HG02840 (cell line): ENCODE data around the gene RRAGC.
A peak's percentile ranks its signal among the peaks of the same experiment; 100 is the strongest.
"Not testable (repeated sequence)": the region's sequence is repeated elsewhere in the genome, so short reads cannot be mapped to it uniquely, and the experiment has no call there.

Experiments
- ATAC-seq: cut with Tn5 transposase; IDR thresholded peaks from one replicate; pipeline ENCODE4 v1.9.1; 2021; ENCODE audit warnings: mild to moderate bottlenecking, moderate library complexity, moderate number of reproducible peaks; ENCODE audit not compliant: unreplicated experiment, low FRiP score

RRAGC gene

DNA sequence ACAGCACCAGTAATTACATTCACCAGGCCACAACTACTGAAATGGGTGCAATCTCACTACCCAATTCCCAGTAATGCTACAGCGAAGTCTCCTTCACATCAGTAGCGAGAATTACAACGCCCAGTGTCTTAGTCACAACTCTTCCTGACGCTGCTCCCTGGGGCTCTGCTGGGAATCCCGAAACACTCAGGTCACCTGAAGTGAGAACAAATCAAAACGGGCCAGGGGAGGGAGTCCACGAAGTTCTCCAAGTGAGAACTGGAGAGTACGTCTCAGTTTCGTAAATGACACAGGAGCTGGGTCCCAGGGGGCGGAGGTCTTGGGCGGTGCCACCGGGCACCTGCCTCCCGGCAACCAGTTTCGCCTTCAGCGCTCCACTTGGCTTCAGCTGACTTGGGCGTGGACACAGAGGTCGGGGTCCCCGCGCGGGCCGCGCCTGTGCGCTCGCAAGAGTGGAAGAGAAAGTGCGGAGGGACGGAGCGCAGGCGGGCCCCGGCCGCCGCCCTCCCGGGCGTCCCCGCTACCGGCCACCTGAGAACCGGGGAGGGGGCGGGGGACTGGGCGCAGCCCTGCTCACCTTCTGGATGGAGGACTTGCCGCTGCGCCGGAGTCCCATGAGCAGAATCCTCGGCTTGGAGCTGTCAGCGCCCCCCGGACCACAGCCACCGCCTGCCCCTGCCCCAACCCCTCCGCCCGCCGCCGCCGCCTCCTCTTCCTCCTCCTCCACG is 575 bp downstream of the RRAGC start:
- peak; percentile 30 for ATAC-seq

DNA sequence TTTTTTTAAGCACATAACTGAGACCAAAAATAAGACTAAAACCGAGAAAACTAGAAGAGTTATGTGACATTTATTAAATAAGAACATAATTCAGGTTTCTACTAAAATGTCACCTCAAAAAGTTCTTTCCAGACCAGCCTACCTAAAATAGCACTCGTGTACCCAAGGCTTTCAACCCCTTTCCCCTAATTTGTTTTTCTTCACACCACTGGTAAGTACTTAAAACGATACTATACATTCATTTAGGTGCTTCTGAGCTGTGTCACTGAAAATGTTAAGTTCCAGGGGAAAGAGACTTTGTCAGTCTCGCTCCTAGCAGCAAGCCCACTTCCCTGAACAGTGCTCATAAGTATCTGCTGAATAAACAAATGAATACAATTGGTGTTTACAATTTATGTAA is 6.8 kb downstream of the RRAGC start:
- no peak for ATAC-seq

DNA sequence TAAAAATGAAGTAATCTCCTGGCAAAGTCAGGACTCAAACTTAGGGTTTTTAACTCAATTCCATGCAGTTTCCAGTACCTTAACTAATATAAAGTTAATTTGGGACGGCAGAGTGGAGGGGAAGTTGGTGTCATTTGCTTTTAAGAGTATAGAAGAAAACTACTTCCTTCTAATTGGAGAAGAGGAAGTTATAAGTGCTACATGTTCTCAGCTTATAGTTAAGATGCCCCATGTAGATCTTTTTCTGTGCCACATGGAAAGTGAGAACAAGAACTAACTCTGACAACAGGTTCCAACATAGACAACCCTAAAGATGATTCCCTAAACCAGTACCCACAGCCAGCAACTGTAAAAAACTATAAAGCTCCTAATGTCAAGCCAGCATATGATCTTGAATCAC is 11.5 kb downstream of the RRAGC start:
- no peak for ATAC-seq

DNA sequence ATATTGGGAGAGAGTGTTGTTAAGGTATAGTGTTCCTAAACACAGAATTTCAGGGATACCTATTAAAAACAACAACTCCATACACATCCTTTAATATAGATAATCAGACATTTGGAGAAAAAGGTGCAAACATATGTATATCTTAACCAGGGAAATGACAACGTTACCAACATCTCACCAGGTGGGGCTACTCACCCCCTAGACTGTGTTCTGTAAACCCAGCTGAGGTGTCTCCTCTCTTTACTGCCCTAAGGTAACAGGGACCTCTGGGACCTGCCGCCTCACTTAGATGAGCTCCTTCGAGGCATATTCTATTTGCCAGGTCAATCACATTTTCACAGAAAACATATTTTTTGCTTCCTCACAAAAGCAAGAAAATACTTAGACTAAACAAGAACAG is 13.4 kb downstream of the RRAGC start:
- no peak for ATAC-seq

DNA sequence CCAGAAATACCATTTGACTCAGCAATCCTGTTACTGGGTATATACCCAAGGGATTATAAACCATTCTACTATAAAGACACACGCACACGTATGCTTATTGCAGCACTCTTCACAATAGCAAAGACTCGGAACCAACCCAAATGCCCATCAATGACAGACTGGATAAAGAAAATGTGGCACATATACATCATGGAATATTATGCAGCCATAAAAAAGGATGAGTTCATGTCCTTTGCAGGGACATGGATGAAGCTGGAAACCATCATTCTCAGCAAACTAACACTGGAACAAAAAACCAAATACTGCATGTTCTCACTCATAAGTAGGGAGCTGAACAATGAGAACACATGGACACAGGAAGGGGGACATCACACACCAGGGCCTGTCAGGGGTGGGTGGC is 14.5 kb downstream of the RRAGC start:
- not testable (repeated sequence) for ATAC-seq

DNA sequence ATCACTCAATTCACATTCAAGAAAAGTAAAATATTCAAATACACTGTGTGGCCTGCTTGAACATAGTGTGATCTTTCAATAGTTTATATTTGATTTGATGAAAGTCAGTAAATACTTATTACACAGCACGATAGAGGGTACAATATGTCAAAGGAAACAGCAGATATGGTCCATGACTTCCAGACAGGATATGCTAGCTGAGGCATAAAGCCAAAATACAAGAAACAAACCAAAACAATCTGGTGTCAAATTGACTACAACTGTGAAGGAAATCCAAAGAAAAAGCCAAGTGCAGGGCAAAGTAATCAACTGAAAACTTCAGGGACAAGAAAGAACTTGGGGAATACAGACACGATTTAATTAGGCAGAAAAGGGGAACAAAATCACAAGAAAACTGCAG is 19.3 kb downstream of the RRAGC start:
- no peak for ATAC-seq

DNA sequence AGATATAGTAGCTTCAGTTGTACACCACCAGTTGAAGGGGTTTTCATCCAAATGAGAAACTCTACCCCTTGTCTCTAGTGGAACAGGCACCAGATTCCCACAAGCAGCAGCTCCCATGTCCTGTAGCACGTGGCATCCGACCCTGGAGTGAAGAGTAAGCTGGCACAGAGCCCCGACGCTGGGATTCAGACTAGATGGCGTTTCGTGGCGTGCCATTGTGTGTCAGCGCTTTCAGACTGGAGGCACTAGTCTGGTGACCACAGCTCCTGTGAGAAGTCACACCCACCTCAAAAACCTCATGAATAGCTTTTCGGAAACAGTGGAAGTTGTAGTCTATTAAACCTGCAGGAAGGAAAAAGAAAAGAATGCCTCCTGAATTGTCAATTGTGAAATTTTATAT is 20.2 kb downstream of the RRAGC start:
- no peak for ATAC-seq

DNA sequence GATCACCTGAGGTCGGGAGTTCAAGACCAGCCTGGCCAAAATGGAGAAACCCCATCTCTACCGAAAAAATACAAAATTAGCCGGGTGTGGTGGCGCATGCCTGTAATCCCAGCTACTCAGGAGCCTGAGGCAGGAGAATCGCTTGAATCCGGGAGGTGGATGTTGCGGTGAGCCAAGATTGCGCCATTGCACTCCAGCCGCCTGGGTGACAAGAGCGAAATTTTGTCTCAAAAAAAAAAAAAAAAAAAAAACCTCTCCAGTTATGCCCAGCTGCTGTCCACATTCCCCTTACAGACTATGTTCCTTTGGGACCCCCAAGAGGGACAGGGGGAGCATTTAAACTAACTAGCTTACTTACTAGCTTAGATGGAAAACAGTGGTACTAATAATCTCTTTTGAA is 23.3 kb downstream of the RRAGC start:
- not testable (repeated sequence) for ATAC-seq

DNA sequence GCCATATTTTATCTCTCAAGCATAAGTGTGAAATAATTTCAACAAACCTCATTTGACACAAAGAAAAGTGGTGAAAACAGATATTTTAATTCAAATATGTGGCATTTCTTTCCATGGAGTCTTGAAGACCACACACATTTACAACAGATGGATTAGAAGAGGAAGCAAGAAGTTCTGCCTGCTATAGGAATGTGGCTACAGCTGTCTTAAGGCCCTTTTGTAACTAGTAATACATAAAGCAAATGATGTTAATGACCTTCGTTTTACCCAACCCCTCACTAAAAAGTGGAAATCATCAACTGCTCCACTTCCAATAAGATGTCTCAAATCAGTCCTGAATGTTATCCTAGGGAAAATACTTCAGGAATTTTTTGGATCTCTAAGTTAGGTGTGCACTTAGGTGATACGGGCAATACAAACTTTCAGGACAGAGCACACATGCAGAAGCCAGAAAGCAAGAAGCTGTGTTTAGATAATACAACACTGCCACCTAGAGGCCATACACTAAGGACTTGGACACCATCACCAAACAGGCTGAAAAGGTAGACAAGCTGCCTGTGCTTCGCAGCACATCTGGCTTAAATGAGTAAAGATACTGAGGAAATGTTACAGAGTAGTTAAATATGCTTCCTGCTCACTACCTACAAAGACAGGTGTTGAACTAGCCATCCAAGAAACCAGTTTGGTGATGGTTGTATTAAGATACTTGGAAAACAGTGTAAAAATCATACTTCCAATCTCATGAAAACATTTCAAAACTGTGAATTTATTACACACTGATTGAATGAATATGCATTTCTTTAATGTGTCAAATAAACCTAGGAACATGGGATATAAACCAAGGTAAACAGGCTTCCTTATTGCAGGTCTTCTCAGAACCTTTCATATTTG is 24.4 kb downstream of the RRAGC start:
- ATAC-seq = no peak

DNA sequence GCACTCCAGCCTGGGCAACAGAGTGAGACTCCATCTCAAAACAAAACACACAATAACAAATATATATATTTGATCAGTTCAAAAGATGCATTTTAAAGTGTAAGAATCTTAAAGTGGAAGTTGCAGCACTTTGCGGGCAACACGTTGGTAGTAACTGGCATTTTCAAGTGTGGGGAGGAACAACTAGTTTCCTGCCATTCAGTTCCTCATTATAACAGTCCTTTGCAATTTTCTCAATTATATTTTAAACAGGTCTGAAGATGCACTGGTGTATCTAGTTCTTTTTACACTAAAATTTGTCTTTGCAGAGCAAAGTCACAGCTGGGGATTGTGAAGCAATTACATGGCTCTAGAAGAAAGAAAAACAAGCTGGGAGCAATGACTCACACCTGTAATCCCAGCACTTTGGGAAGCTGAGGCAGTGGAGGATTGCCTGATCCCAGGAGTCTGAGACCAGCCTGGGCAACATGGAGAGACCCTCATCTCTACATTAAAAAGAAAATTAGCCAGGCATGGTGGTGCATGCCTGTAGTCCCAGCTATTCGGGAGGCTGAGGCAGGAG is 25.3 kb downstream of the RRAGC start:
- ATAC-seq = no peak

DNA sequence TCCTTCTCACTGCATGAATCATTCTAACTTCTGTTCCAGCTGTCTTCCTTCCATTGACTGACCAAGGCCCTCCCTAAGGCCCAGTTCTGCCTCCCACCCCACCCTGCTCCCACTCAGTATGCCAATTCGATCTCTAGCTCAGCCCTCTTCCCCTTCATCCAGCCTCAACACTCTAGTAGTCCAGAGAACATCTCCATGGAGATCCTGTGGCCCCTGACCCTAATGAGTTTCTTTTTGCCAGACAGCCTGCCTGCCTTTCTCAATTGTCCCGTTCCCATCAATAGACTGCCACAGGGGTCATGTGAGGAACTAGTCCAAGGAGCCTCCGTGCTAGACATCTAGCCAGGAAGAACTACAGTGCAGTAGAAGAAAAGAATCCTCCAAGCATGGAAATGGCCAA is 26.4 kb downstream of the RRAGC start:
- ATAC-seq = no peak

DNA sequence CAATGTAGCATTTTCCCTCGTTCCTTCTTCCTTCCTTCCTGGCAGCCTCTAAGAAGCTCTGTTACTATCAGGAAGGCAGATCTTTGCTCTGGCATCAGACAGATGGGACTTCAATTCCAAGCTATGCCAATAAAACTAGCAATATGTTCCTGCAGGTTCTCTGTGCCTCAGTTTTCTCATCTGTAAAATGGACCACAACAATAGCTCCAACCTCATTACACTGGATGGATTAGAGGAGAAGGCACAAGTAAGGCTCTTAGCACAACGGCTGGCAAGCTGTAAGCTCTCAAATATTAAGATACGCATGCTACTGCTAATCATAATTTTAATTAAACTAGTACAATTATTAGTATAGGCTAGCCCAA is 27.2 kb downstream of the RRAGC start:
- ATAC-seq = no peak

DNA sequence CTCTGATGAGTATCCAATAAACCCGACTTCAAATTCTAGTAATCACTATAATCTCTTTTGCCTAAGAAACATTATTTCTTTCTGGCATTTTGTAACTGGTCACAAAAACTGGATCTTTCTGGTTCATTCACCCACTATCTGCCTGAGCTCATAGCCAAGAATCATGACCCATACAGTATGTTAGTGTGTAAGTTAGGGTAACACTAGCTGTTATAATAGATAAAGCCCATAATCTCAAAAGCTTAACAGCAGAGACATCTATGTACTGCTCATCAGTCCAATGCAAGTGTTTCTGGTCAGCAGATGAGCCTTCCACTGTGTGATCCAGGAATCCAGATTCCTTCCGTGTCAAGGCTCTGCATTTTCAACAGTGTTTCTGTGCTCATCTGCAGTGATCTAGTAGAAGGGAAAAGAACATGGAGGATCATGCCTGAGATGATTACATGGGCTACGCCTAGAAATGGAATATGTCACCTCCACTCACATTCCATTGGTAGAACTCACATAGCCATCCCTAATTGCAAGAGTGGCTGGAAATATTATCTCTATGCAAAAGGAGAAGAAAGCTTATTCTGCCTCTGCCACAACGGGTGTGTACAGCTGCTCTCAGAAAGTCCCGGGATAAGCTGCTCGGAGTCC is 27.7 kb downstream of the RRAGC start:
- ATAC-seq = no peak

DNA sequence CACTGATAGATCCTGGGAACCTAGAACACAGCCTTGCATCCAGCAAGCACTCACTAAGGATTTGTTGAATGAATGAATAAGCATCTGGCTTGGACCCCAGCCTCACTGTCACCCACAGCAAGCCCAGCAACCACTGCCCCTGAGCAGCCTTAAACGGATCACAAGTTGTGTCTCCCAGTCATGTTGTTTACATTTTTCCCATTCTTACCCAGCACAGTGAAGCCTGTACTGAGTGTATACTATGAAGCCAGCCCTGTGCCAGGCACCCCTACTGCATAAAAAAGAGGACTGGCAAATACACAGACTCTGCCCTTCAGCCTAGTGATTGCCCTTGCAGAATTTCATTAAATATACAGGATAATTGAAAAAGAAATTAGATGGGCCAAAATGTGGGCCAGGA is 30.2 kb downstream of the RRAGC start:
- no peak for ATAC-seq

DNA sequence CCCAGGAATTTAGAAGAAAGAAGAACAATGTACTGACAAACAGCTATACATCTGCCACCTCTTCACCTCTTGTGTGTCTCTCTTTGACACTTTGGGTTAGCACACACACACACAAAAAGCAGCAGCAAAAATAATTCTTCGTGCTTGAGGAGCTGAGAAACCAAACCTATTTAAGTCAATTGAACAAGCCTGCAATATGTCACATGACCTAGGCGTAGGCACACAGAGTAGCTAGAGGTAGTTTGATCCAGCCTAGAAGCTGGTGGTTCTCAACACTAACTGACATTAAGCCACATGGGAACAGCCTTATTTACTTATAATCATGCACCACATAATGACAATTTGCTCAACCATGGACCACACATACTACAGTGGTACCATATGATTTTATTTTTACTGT is 32.3 kb downstream of the RRAGC start:
- ATAC-seq = no peak

DNA sequence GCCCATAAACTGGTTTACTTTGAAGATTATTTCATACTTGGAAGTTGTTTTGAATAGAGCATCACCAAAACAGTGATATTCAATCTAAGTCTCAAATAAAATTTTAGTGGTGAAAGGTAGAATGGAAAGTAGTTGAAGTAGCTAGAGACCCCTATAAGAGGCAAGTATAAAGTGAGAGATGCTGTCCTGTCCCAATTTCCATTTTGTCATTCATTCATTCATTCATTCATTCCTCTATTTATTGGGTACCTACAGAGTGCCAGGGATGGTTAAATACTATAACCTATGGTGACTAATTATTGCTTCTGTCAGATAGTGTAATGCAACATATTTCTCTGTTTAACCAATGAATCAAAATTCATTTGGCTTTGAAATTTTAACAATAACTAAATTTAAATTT is 32.7 kb downstream of the RRAGC start:
- ATAC-seq = no peak

DNA sequence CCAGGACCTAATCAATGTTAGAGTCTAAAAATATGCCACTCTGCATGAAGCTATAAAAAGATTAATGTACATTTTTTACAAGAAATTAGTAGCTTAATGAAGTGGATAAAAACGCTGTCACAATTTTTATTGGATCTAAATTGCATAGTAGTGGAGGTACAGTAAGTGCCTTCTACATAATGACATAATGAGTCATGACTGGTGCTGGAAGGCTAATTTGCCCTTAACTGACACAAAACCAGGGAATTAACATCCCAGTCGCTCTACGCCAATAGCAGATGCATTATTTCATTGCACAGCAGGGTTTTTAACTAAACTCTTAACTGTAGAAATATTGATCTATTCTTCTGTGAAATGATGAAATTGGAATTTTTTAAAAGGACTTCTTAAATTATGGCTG is 33.3 kb downstream of the RRAGC start:
- no peak for ATAC-seq

DNA sequence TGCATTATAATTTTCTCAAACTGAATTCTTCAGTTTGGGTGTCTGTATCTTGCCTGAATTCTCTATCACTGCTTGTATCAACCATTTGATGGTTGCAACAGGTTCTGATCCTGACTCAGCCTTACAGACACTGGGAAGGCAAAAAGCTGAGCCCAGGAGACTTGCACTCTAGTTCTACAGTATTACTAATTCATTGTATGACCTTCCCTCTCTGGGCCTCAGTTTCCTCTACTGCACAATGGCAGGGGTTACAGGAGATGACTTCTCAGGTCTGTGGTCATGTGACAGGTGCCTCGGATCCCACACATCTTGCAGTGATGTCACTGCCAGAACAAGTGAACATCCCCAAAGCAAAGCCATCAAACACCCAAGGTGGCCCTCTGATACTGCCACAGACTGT is 38.7 kb downstream of the RRAGC start:
- ATAC-seq = no peak

DNA sequence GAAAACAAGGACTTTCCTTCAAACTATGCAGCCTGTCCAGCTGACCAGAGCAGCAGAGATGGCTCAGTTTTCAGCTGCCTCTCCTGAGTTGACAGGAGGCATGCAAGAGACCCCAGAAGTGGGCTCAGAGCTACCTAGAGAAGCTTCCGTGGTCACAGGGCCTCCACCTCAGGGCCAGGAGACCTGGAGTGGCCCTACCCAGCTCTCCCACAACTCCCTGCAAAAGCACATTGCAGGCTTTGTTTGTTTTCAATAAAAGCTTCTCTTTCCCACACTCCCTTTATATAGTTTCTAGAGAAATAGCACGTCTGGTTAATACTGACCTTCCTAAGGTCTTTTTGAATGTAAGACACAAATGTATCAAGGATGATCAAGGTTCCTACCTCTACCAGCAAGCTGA is 40.1 kb downstream of the RRAGC start:
- ATAC-seq = no peak

DNA sequence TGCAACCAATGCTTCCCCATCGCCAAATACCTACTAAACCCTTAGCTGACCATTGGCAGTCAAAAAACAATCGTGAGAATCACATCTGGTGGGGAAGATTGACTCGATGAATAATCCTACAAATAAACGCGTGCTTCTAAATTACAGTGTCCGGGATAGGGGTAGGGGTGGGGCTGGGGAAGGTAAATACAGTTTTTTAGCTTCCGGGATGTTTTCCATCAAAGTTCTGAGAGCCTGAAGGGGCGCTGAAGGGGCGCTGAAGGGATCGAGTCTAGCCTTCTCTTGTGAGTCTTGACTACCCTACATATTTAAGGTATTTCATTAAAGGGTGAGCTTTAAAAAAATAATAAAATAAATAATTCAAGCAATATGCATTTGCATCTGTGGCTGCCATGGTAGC is 40.5 kb downstream of the RRAGC start:
- ATAC-seq = no peak
